Kidney tubule cell (primary cell): ENCODE measurements around the gene ANKRD34A.
A peak's percentile ranks its signal among the peaks of the same experiment; 100 is the strongest.

Experiments used
- DNase-seq: peaks from one replicate; pipeline ENCODE4 v3.0.0-alpha.2; 2018; ENCODE audit warnings: low spot score

The ANKRD34A gene

GRCh38 chr1:145967288-145967687 is 2.9 kb upstream of the ANKRD34A start:
- no peak for DNase-seq

- DNase-seq = no peak
Measured at GRCh38 chr1:145965119-145965744, 857 bp upstream of the ANKRD34A start.

- DNase-seq = peak; percentile 83
Measured at GRCh38 chr1:145963265-145964019, 933 bp downstream of the ANKRD34A start.

GRCh38 chr1:145962157-145963102 is 1.9 kb downstream of the ANKRD34A start:
- DNase-seq = no peak

- DNase-seq = no peak
Measured at GRCh38 chr1:145961425-145962156, 2.8 kb downstream of the ANKRD34A start.

GRCh38 chr1:145961109-145961424 is 3.3 kb downstream of the ANKRD34A start:
- DNase-seq = no peak

- peak; percentile 59 for DNase-seq
Measured at GRCh38 chr1:145960468-145961108, 3.8 kb downstream of the ANKRD34A start.

GRCh38 chr1:145959957-145960467 is 4.4 kb downstream of the ANKRD34A start:
- no peak for DNase-seq

GRCh38 chr1:145959333-145959732 is 5.0 kb downstream of the ANKRD34A start:
- no peak for DNase-seq

- no peak for DNase-seq
Measured at GRCh38 chr1:145958734-145959133, 5.6 kb downstream of the ANKRD34A start.

- peak; percentile 95 for DNase-seq
Measured at GRCh38 chr1:145957443-145958319, 6.7 kb downstream of the ANKRD34A start, which contains the start of gene LIX1L. Gene LIX1L, minus strand, starts transcription at chr1:145958017. Its CDS starts 90 bp downstream, at chr1:145957927.

- DNase-seq = no peak
Measured at GRCh38 chr1:145956781-145957442, 7.5 kb downstream of the ANKRD34A start.

- DNase-seq = no peak
Measured at GRCh38 chr1:145956361-145956760, 8.0 kb downstream of the ANKRD34A start.

GRCh38 chr1:145955436-145955835 is 8.9 kb downstream of the ANKRD34A start:
- DNase-seq = no peak

GRCh38 chr1:145953861-145954260 is 10.5 kb downstream of the ANKRD34A start:
- DNase-seq = no peak

- no peak for DNase-seq
Measured at GRCh38 chr1:145952903-145953302, 11.5 kb downstream of the ANKRD34A start.

GRCh38 chr1:145951526-145951925 is 12.8 kb downstream of the ANKRD34A start:
- no peak for DNase-seq

- DNase-seq = no peak
Measured at GRCh38 chr1:145949219-145949618, 15.2 kb downstream of the ANKRD34A start.

GRCh38 chr1:145947551-145947950 is 16.8 kb downstream of the ANKRD34A start:
- DNase-seq = no peak
